H9 (cell line): ENCODE measurements around the gene PCYT2. TPM values are rescaled to one million over a fixed set of nuclear protein-coding genes. Genes with fewer than 3 reads are reported as not detected.
A peak's percentile ranks its signal among the peaks of the same experiment; 100 is the strongest.

ENCODE experiments used
- DNase-seq: peaks from one replicate; pipeline ENCODE4 v3.0.0-alpha.2; 2017
- H2AFZ ChIP-seq: one replicate; pipeline ENCODE4 v1.6.1; 2013; ENCODE audit warnings: mild to moderate bottlenecking, low read length, control low read depth, moderate library complexity
- H2AK5ac ChIP-seq: 2 replicates; pipeline ENCODE4 v1.6.1; 2013; ENCODE audit warnings: low read length, control low read depth, mixed read lengths; ENCODE audit not compliant: insufficient read length
- H2BK120ac ChIP-seq: one replicate; pipeline ENCODE4 v1.6.1; 2013; ENCODE audit warnings: low read depth, mild to moderate bottlenecking, low read length, control low read depth, inconsistent platforms; ENCODE audit not compliant: poor library complexity, severe bottlenecking
- H2BK12ac ChIP-seq: 2 replicates; pipeline ENCODE4 v1.6.1; 2013; ENCODE audit warnings: low read length, control low read depth, mixed read lengths, low read depth; ENCODE audit not compliant: insufficient read length
- H2BK15ac ChIP-seq: 2 replicates; pipeline ENCODE4 v1.6.1; 2013; ENCODE audit warnings: low read depth, low read length, control low read depth
- H2BK20ac ChIP-seq: one replicate; pipeline ENCODE4 v1.6.1; 2013; ENCODE audit warnings: low read depth, mild to moderate bottlenecking, low read length, control low read depth, inconsistent platforms; ENCODE audit not compliant: poor library complexity, severe bottlenecking
- H2BK5ac ChIP-seq: 2 replicates; pipeline ENCODE4 v1.6.1; 2013; ENCODE audit warnings: low read length, control low read depth, mixed read lengths; ENCODE audit not compliant: insufficient read length
- H3K14ac ChIP-seq: 2 replicates; pipeline ENCODE4 v1.6.1; 2013; ENCODE audit warnings: low read length, control low read depth; ENCODE audit not compliant: insufficient read depth
- H3K18ac ChIP-seq: 2 replicates; pipeline ENCODE4 v1.6.1; 2013; ENCODE audit warnings: low read depth, mild to moderate bottlenecking, mixed read lengths, low read length, control low read depth; ENCODE audit not compliant: insufficient read length
- H3K23ac ChIP-seq: 2 replicates; pipeline ENCODE4 v1.6.1; 2013; ENCODE audit warnings: low read length, control low read depth, mixed read lengths, low read depth; ENCODE audit not compliant: insufficient read length
- H3K23me2 ChIP-seq: 2 replicates; pipeline ENCODE4 v1.6.1; 2013; ENCODE audit warnings: low read depth, mild to moderate bottlenecking, mixed read lengths, low read length, control low read depth; ENCODE audit not compliant: insufficient read length, poor library complexity, severe bottlenecking
- H3K27ac ChIP-seq: 2 replicates; pipeline ENCODE4 v1.5.1; 2013; ENCODE audit warnings: low read length, control low read depth, mixed read lengths, low read depth; ENCODE audit not compliant: insufficient read length
- H3K27me3 ChIP-seq: 2 replicates; pipeline ENCODE4 v1.6.1; 2013; ENCODE audit warnings: low read length, control low read depth, inconsistent platforms; ENCODE audit not compliant: insufficient read depth
- H3K4ac ChIP-seq: 2 replicates; pipeline ENCODE4 v1.6.1; 2013; ENCODE audit warnings: low read depth, mild to moderate bottlenecking, control low read depth, inconsistent platforms, low read length, moderate library complexity
- H3K4me1 ChIP-seq: 2 replicates; pipeline ENCODE4 v1.6.1; 2013; ENCODE audit warnings: low read length, control low read depth, inconsistent platforms; ENCODE audit not compliant: insufficient read depth
- H3K4me2 ChIP-seq: 2 replicates; pipeline ENCODE4 v1.6.1; 2013; ENCODE audit warnings: low read length, control low read depth, mixed read lengths; ENCODE audit not compliant: insufficient read length, insufficient read depth
- H3K56ac ChIP-seq: 2 replicates; pipeline ENCODE4 v1.6.1; 2013; ENCODE audit warnings: low read depth, mild to moderate bottlenecking, mixed read lengths, low read length, control low read depth; ENCODE audit not compliant: insufficient read length
- H3K79me1 ChIP-seq: 2 replicates; pipeline ENCODE4 v1.6.1; 2013; ENCODE audit warnings: low read depth, mild to moderate bottlenecking, moderate library complexity, low read length, control low read depth, inconsistent platforms; ENCODE audit not compliant: insufficient read depth, poor library complexity, severe bottlenecking
- H3K79me2 ChIP-seq: 2 replicates; pipeline ENCODE4 v1.6.1; 2013; ENCODE audit warnings: low read length, control low read depth, inconsistent platforms; ENCODE audit not compliant: insufficient read depth
- H3K9ac ChIP-seq: 2 replicates; pipeline ENCODE4 v1.6.1; 2013; ENCODE audit warnings: low read length, control low read depth, mixed read lengths; ENCODE audit not compliant: insufficient read length; ENCODE audit errors: extremely low read depth
- H3K9me3 ChIP-seq: one replicate; pipeline ENCODE4 v1.6.1; 2013; ENCODE audit warnings: low read depth, low read length, inconsistent platforms; ENCODE audit not compliant: control insufficient read depth
- H3T11ph ChIP-seq: one replicate; pipeline ENCODE4 v1.6.1; 2013; ENCODE audit warnings: mild to moderate bottlenecking, low read length, control low read depth, inconsistent platforms
- H4K20me1 ChIP-seq: one replicate; pipeline ENCODE4 v1.6.1; 2013; ENCODE audit not compliant: control insufficient read depth, insufficient read length, insufficient read depth
- H4K5ac ChIP-seq: 2 replicates; pipeline ENCODE4 v1.6.1; 2013; ENCODE audit warnings: low read depth, mild to moderate bottlenecking, mixed read lengths, low read length, control low read depth; ENCODE audit not compliant: insufficient read length
- H4K8ac ChIP-seq: replicated peaks from 2 replicates; pipeline ENCODE4 v1.6.1; 2013; ENCODE audit warnings: low read length, control low read depth, mixed read lengths, low read depth; ENCODE audit not compliant: insufficient read length
- H4K91ac ChIP-seq: 2 replicates; pipeline ENCODE4 v1.6.1; 2013; ENCODE audit warnings: low read depth, mild to moderate bottlenecking, moderate library complexity, mixed read lengths, low read length, control low read depth; ENCODE audit not compliant: insufficient read length
- H3K27ac Mint-ChIP-seq, 3 experiments: 2 replicates in 2 of 3; 3 replicates in 1 of 3; pipeline ENCODE4 v1.8.0; 2020 to 2021; ENCODE audit warnings: mixed read lengths in 3 of 3, mild to moderate bottlenecking in 1 of 3, moderate library complexity in 1 of 3
- H3K27me3 Mint-ChIP-seq: 2 replicates; pipeline ENCODE4 v1.8.0; 2021; ENCODE audit warnings: low read depth, mild to moderate bottlenecking, moderate library complexity, mixed read lengths
- H3K36me3 Mint-ChIP-seq, 3 experiments: 2 replicates in 2 of 3; 3 replicates in 1 of 3; pipeline ENCODE4 v1.8.0; 2020 to 2021; ENCODE audit warnings: low read depth in 3 of 3, mixed read lengths in 3 of 3; ENCODE audit not compliant: insufficient read depth in 1 of 3
- H3K4me1 Mint-ChIP-seq, 2 experiments: 2 replicates each; pipeline ENCODE4 v1.8.0; 2020; ENCODE audit warnings: mixed read lengths in 2 of 2
- H3K4me3 Mint-ChIP-seq, 2 experiments: 2 replicates in 1 of 2; 3 replicates in 1 of 2; pipeline ENCODE4 v1.8.0; 2020 to 2021; ENCODE audit warnings: mild to moderate bottlenecking in 2 of 2, mixed read lengths in 2 of 2, moderate library complexity in 1 of 2
- H3K9me3 Mint-ChIP-seq, 2 experiments: 2 replicates in 1 of 2; 3 replicates in 1 of 2; pipeline ENCODE4 v1.8.0; 2020; ENCODE audit warnings: mild to moderate bottlenecking in 2 of 2, mixed read lengths in 2 of 2, moderate library complexity in 1 of 2
- WGBS: extraction: QIAGEN DNeasy Blood & Tissue Kit; methylation state at CpG from one replicate; pipeline ENCODE4 v1.1.7; 2013; ENCODE audit warnings: missing lambda C conversion rate, low lambda C conversion rate, mixed read lengths; ENCODE audit not compliant: insufficient read length; ENCODE audit errors: extremely low coverage; 5-methylcytosine and 5-hydroxymethylcytosine counted together
- total RNA-seq: library from RNA; stranded (reverse); gene quantifications from 2 replicates; pipeline ENCODE4 v1.2.1, GENCODE V29; 2021
- TF ChIP-seq, protein P1 (sequence below): fragments of 200-600 bp; sonication (generic); conservative IDR thresholded peaks from 3 replicates; pipeline ENCODE4 v1.8.0; 2021; ENCODE audit warnings: antibody characterized with exemption, mild to moderate bottlenecking

The PCYT2 gene
- total RNA-seq, 1 experiment from 2014 or later: 24.5 TPM

- Histone ChIP-seq H3K27ac (no peak overlapping the region), H3K56ac (no peak overlapping the region), H3K9me3 (no peaks in the 10 kb centered on the region), H4K8ac (no peak overlapping the region), H3K4me1 (no peaks in the 10 kb centered on the region), H3K23ac (no peak overlapping the region), H3K27me3 (peaks cover 41% of the 10 kb centered on the region; the same call in 1 of the 2 replicates), H3K4me2 (peak overlapping the region; percentile 4), H2AK5ac (no peak overlapping the region), H2BK12ac (no peak overlapping the region), H3K79me1 (no peaks in the 10 kb centered on the region), H2BK120ac (no peak overlapping the region), H2BK15ac (no peak overlapping the region), H2BK5ac (no peak overlapping the region), H3K14ac (no peak overlapping the region; the same call in 1 of the 2 replicates), H3K9ac (no peak overlapping the region), H2AFZ (no peak overlapping the region), H4K5ac (no peak overlapping the region), H3K79me2 (no peaks in the 10 kb centered on the region), H3K23me2 (peaks cover 3% of the 10 kb centered on the region), H4K20me1 (no peaks in the 10 kb centered on the region), H3K4ac (no peak overlapping the region), H2BK20ac (no peak overlapping the region), H4K91ac (no peak overlapping the region), H3K18ac (no peak overlapping the region), H3T11ph (no peak overlapping the region)
- Mint-ChIP-seq H3K27me3 (peaks cover 73% of the 10 kb centered on the region), H3K36me3 (no peaks in the 10 kb centered on the region; a peak in 1 of 7 replicates), H3K27ac (no peak overlapping the region), H3K4me3 (peak overlapping the region; percentile 17 to 59; a peak in 1 of 5 replicates), H3K9me3 (peaks cover 0 to 4% of the 10 kb centered on the region in 2 experiments; a peak in 1 of 5 replicates), H3K4me1 (peaks cover 9 to 14% of the 10 kb centered on the region in 2 experiments)
- TF ChIP-seq, protein P1, sequence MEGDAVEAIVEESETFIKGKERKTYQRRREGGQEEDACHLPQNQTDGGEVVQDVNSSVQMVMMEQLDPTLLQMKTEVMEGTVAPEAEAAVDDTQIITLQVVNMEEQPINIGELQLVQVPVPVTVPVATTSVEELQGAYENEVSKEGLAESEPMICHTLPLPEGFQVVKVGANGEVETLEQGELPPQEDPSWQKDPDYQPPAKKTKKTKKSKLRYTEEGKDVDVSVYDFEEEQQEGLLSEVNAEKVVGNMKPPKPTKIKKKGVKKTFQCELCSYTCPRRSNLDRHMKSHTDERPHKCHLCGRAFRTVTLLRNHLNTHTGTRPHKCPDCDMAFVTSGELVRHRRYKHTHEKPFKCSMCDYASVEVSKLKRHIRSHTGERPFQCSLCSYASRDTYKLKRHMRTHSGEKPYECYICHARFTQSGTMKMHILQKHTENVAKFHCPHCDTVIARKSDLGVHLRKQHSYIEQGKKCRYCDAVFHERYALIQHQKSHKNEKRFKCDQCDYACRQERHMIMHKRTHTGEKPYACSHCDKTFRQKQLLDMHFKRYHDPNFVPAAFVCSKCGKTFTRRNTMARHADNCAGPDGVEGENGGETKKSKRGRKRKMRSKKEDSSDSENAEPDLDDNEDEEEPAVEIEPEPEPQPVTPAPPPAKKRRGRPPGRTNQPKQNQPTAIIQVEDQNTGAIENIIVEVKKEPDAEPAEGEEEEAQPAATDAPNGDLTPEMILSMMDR: peak; percentile 51; the same call in 2 of the 3 replicates
- peak; percentile 83 for DNase-seq
- WGBS: no CpG with 5 or more reads among the region's 112 CpGs
Observed at GRCh38 chr17:81959362-81960129, 48.3 kb upstream of the PCYT2 start.
